K562 (cell line): ENCODE results near the gene PRKRIP1. TPM values are rescaled to one million over a fixed set of nuclear protein-coding genes. Genes with fewer than 3 reads are reported as not detected.

Experiments used
- ATAC-seq: fragments of 200-7000 bp; cut with Tn5 transposase; 3 replicates; pipeline ENCODE4 v1.9.1; 2020; ENCODE audit warnings: moderate library complexity
- BruUV-seq: library from RNA; stranded (reverse); fragments of 400-500 nt; replicated peaks from 2 replicates; lab custom pipeline; 2021; lab: Mats Ljungman, UMichigan
- CTCF ChIA-PET: fragments of 300-600 bp; formaldehyde crosslinking; extraction: SDS; loops from one replicate; lab custom pipeline; 2021; ENCODE audit warnings: low intra/inter-chr PET ratio; lab: Yijun Ruan, JAX
- POLR2A ChIA-PET: fragments of 300-600, 350-650 bp; sonication (Branson Sonifier 250); formaldehyde crosslinking; extraction: SDS; loops from one replicate; lab custom pipeline; 2021; ENCODE audit warnings: antibody characterized with exemption, inconsistent platforms; lab: Yijun Ruan, JAX
- DNase-seq, 4 experiments: peaks; one replicate each; pipeline versions ENCODE4 v3.0.0 to v3.0.0-alpha.2; 2011 to 2018; ENCODE audit warnings: low spot score in 3 of 4, mixed read lengths in 3 of 4; ENCODE audit errors: extremely low read depth in 1 of 4
- FAIRE-seq: peaks from 2 replicates; lab custom pipeline; 2011; peaks lifted over from hg19 to GRCh38; lab: Jason Lieb, UNC
- H2AFZ ChIP-seq: 2 replicates; pipeline ENCODE4 v1.6.0; 2011; ENCODE audit warnings: low read depth, low read length, control low read depth, inconsistent platforms
- H3K27ac ChIP-seq: fragments of 200-600 bp; 3 replicates; pipeline ENCODE4 v1.8.0; 2011; ENCODE audit warnings: low read depth, mild to moderate bottlenecking, control low read depth, inconsistent platforms, low read length, moderate library complexity, mixed read lengths; ENCODE audit errors: extremely low read depth
- H3K27me3 ChIP-seq, 2 experiments: fragments of 300-600 bp in 1 of 2; 2 replicates in 1 of 2; 3 replicates in 1 of 2; pipeline versions ENCODE4 v1.6.0 to v1.8.0; 2011; ENCODE audit warnings: inconsistent platforms in 2 of 2, low read length in 2 of 2, mild to moderate bottlenecking in 1 of 2, mixed read lengths in 1 of 2, moderate library complexity in 1 of 2; ENCODE audit not compliant: control insufficient read depth in 2 of 2, insufficient read depth in 2 of 2
- H3K36me3 ChIP-seq: fragments of 300-600 bp; 3 replicates; pipeline ENCODE4 v1.8.0; 2011; ENCODE audit warnings: mild to moderate bottlenecking, low read length, inconsistent platforms; ENCODE audit not compliant: control insufficient read depth, insufficient read depth
- H3K4me1 ChIP-seq, 2 experiments: fragments of 200-600 bp in 1 of 2; replicated peaks in 1 of 2; 2 replicates in 1 of 2; 3 replicates in 1 of 2; pipeline versions ENCODE4 v1.5.1 to v1.8.0; 2011; ENCODE audit warnings: inconsistent platforms in 2 of 2, low read length in 2 of 2, mild to moderate bottlenecking in 1 of 2, mixed read lengths in 1 of 2, moderate library complexity in 1 of 2; ENCODE audit not compliant: control insufficient read depth in 2 of 2, insufficient read depth in 2 of 2
- H3K4me2 ChIP-seq: 2 replicates; pipeline ENCODE4 v1.6.1; 2011; ENCODE audit warnings: low read length, control low read depth, inconsistent platforms, mixed read lengths; ENCODE audit not compliant: insufficient read depth
- H3K4me3 ChIP-seq: fragments of 200-600 bp; sonication (generic), shearing (Covaris generic); 2 replicates; pipeline ENCODE4 v1.5.1; 2016; ENCODE audit warnings: control low read depth, inconsistent platforms
- H3K79me2 ChIP-seq: fragments of 200-600 bp; 3 replicates; pipeline ENCODE4 v1.8.0; 2011; ENCODE audit warnings: low read length, inconsistent platforms; ENCODE audit not compliant: control insufficient read depth, insufficient read depth
- H3K9ac ChIP-seq, 2 experiments: 2 replicates each; pipeline versions ENCODE4 v1.6.0 to v1.6.1; 2011; ENCODE audit warnings: low read depth in 2 of 2, low read length in 2 of 2, control low read depth in 1 of 2, inconsistent platforms in 1 of 2, mild to moderate bottlenecking in 1 of 2, mixed read lengths in 1 of 2; ENCODE audit not compliant: insufficient read depth in 1 of 2
- H3K9me1 ChIP-seq: one replicate; pipeline ENCODE4 v1.6.0; 2011; ENCODE audit warnings: inconsistent platforms, mild to moderate bottlenecking, low read length, moderate library complexity; ENCODE audit not compliant: control insufficient read depth, insufficient read depth
- H3K9me3 ChIP-seq: replicated peaks from 2 replicates; pipeline ENCODE4 v1.5.1; 2011; ENCODE audit warnings: low read depth, low read length, inconsistent platforms; ENCODE audit not compliant: control insufficient read depth, insufficient read depth
- H4K20me1 ChIP-seq: replicated peaks from 2 replicates; pipeline ENCODE4 v1.6.1; 2011; ENCODE audit warnings: low read length, inconsistent platforms, mixed read lengths; ENCODE audit not compliant: control insufficient read depth, insufficient read depth
- CAMTA2 ChIP-seq: fragments of 250-450 bp; sonication (Bioruptor Pico); conservative IDR thresholded peaks from 2 replicates; pipeline ENCODE4 v1.5.1; 2022
- EZH2 ChIP-seq: IDR thresholded peaks from 2 replicates; pipeline ENCODE4 v1.6.1; 2012; ENCODE audit warnings: low read depth, mild to moderate bottlenecking, inconsistent platforms, low read length, borderline replicate concordance
- FOXP4 ChIP-seq: sonication (generic); formaldehyde crosslinking; IDR thresholded peaks from 2 replicates; pipeline ENCODE4 v1.8.0; 2022; ENCODE audit warnings: mild to moderate bottlenecking, missing genetic modification reagents, borderline replicate concordance
- HDAC2 ChIP-seq: fragments of 450-650 bp; IDR thresholded peaks from 2 replicates; pipeline ENCODE4 v1.6.1; 2016; ENCODE audit warnings: mild to moderate bottlenecking
- ID3 ChIP-seq, 2 experiments: fragments of 250-450 bp in 1 of 2; fragments of 450-650 bp in 1 of 2; sonication (Bioruptor Pico) in 1 of 2; IDR thresholded peaks; 2 replicates each; pipeline versions ENCODE4 v1.6.1 to v1.8.0; 2016 to 2021; ENCODE audit warnings: mild to moderate bottlenecking in 2 of 2, moderate library complexity in 2 of 2, missing compliant biosample characterization in 1 of 2, missing genetic modification characterization in 1 of 2
- KAT2B ChIP-seq: IDR thresholded peaks from one replicate; pipeline ENCODE4 v1.6.1; 2012; ENCODE audit warnings: low read depth, mild to moderate bottlenecking, control low read depth, inconsistent platforms, low read length, moderate library complexity
- KDM2B ChIP-seq: fragments of 250-450 bp; sonication (Bioruptor Pico); IDR thresholded peaks from 2 replicates; pipeline ENCODE4 v1.8.0; 2021; ENCODE audit warnings: mild to moderate bottlenecking, moderate library complexity
- NFE2L1 ChIP-seq: fragments of 450-650 bp; IDR thresholded peaks from 2 replicates; pipeline ENCODE4 v1.6.1; 2016; ENCODE audit warnings: missing genetic modification characterization, low read depth, mild to moderate bottlenecking, missing compliant biosample characterization, moderate library complexity, borderline replicate concordance
- NR4A1 ChIP-seq, 2 experiments: fragments of 250-450 bp in 1 of 2; fragments of 450-650 bp in 1 of 2; sonication (Bioruptor Pico) in 1 of 2; IDR thresholded peaks; 2 replicates each; pipeline versions ENCODE4 v1.4.0 to v1.6.1; 2016 to 2020; ENCODE audit warnings: mild to moderate bottlenecking in 2 of 2, missing compliant biosample characterization in 1 of 2, missing genetic modification characterization in 1 of 2, moderate library complexity in 1 of 2
- SMARCA5 ChIP-seq: fragments of 450-650 bp; IDR thresholded peaks from 2 replicates; pipeline ENCODE4 v1.6.1; 2016
- SRSF7 ChIP-seq: fragments of 200-400 bp; formaldehyde crosslinking; optimal IDR thresholded peaks from 2 replicates; pipeline ENCODE3; 2017; ENCODE audit warnings: mild to moderate bottlenecking, low read depth, low read length
- TAF7 ChIP-seq: fragments of 450-650 bp; IDR thresholded peaks from 2 replicates; pipeline ENCODE4 v1.6.1; 2016; ENCODE audit warnings: missing genetic modification characterization, missing compliant biosample characterization
- ZBED1 ChIP-seq: IDR thresholded peaks from 2 replicates; pipeline ENCODE4 v1.6.1; 2014
- ZNF584 ChIP-seq: fragments of 200-800 bp; sonication (Bioruptor generic); IDR thresholded peaks from 2 replicates; pipeline ENCODE4 v1.6.1; 2016; ENCODE audit warnings: low read depth, mild to moderate bottlenecking, missing genetic modification characterization, missing compliant biosample characterization
- ZNF589 ChIP-seq: fragments of 200-800 bp; sonication (Bioruptor generic); IDR thresholded peaks from 2 replicates; pipeline ENCODE4 v1.6.1; 2016; ENCODE audit warnings: low read depth, missing genetic modification characterization, missing compliant biosample characterization
- WGBS: fragments of 100-300 bp; shearing (Covaris generic); methylation state at CpG from one replicate; pipeline ENCODE4 v1.1.6; 2016; ENCODE audit warnings: low coverage, mixed read lengths; ENCODE audit not compliant: insufficient coverage; ENCODE audit errors: missing lambda C conversion rate; 5-methylcytosine and 5-hydroxymethylcytosine counted together
- in situ Hi-C: fragments of 300-500 bp; cut with MboI; formaldehyde crosslinking; loops from 4 replicates; pipeline ENCODE4 v1.15.0; 2018; ENCODE audit warnings: inconsistent platforms, mixed read lengths
- intact Hi-C: fragments of 100-400 bp; cut with micrococcal nuclease; formaldehyde crosslinking; loops from 2 replicates; pipeline ENCODE4 v1.14.2; 2022
- polyA plus RNA-seq, 8 experiments: library from polyadenylated mRNA; depleted of rRNA in 4 of 8; stranded (reverse) in 5 of 8; unstranded in 3 of 8; fragments of >200 nt; fragmentation: Nextera tagmentation in 2 of 8; fragmentation: Illumina TruSeq in 1 of 8; extraction: Ambion mirVana in 2 of 8; extraction: Trizol in 1 of 8; gene quantifications; 2 replicates each; pipeline versions ENCODE4 v1.2.1 to v1.2.3, GENCODE V29; 2011 to 2014; ENCODE audit warnings: inconsistent platforms in 1 of 8, missing spikeins in 1 of 8
- total RNA-seq, 7 experiments: library from RNA; depleted of rRNA in 6 of 7; stranded (reverse); fragments of >200 nt in 6 of 7; fragmentation: Illumina TruSeq in 2 of 7; extraction: Trizol in 2 of 7; gene quantifications; 2 replicates each; pipeline versions ENCODE4 v1.2.1 to v1.2.3, GENCODE V29; 2011 to 2021; ENCODE audit warnings: low replicate concordance in 1 of 7
- TF ChIP-seq, protein P1 (sequence below), 2 experiments: fragments of 200-800 bp in 1 of 2; sonication (Bioruptor generic) in 1 of 2; sonication (generic) in 1 of 2; formaldehyde crosslinking in 1 of 2; IDR thresholded peaks in 1 of 2; conservative IDR thresholded peaks in 1 of 2; 2 replicates each; pipeline versions ENCODE4 v1.5.0 to v1.6.1; 2016 to 2020; ENCODE audit warnings: missing compliant biosample characterization in 1 of 2, missing genetic modification characterization in 1 of 2, missing genetic modification reagents in 1 of 2
- TF ChIP-seq, protein P2 (sequence below): fragments of 250-450 bp; sonication (Bioruptor Pico); IDR thresholded peaks from 2 replicates; pipeline ENCODE4 v1.8.0; 2022; ENCODE audit warnings: inconsistent platforms, mild to moderate bottlenecking, moderate library complexity, borderline replicate concordance

The PRKRIP1 gene
- total and polyA plus RNA-seq, 9 of the 15 experiments (the other 6 are each of a cell fraction or from before 2014, with no cell fraction given) = 14.9 to 52.1 (median 19.8) TPM

- no peak for DNase-seq
- H3K27ac ChIP-seq = no peak overlapping the region
- no peak overlapping the region for H3K4me3 ChIP-seq
- POLR2A ChIA-PET = no interaction called here
- CTCF ChIA-PET = interaction anchor here (0.6 to 4.1 kb wide), 6 partner anchors 110 to 1026 kb away, joined by 3 to 33 read pairs (median 4); no protein-coding TSS in a partner anchor
- no peaks in the 10 kb centered on the region for H3K4me1 ChIP-seq
- no peaks in the 10 kb centered on the region for H3K79me2 ChIP-seq
- peaks cover 68% of the 10 kb centered on the region; the same call in 2 of the 3 replicates for H3K36me3 ChIP-seq
- H2AFZ ChIP-seq = no peak overlapping the region
- H3K9me3 ChIP-seq = no peaks in the 10 kb centered on the region
- peaks cover 6% of the 10 kb centered on the region for H4K20me1 ChIP-seq
- no peak overlapping the region for H3K9ac ChIP-seq
- H3K9me1 ChIP-seq = no peaks in the 10 kb centered on the region
- 92% methylated on average over 3 of the region's 3 CpGs for WGBS
- ATAC-seq = no peak
- no peak overlapping the region for H3K4me2 ChIP-seq
- FAIRE-seq = no peak
- no peaks in the 10 kb centered on the region for H3K27me3 ChIP-seq
- no TSS peak for BruUV-seq
- in situ Hi-C loops = loop anchor here (5.0 kb wide), 1 partner anchor 108 kb away; no protein-coding TSS in a partner anchor
- intact Hi-C loops = loop anchor here (1.0 to 10.0 kb wide), 3 partner anchors 68 to 845 kb away; no protein-coding TSS in a partner anchor
- TF ChIP-seq, protein P1, sequence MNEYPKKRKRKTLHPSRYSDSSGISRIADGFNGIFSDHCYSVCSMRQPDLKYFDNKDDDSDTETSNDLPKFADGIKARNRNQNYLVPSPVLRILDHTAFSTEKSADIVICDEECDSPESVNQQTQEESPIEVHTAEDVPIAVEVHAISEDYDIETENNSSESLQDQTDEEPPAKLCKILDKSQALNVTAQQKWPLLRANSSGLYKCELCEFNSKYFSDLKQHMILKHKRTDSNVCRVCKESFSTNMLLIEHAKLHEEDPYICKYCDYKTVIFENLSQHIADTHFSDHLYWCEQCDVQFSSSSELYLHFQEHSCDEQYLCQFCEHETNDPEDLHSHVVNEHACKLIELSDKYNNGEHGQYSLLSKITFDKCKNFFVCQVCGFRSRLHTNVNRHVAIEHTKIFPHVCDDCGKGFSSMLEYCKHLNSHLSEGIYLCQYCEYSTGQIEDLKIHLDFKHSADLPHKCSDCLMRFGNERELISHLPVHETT (CRISPR knock-in tag; conservative IDR thresholded peaks at IDR 0.05 in 1 of 2, IDR thresholded peaks at IDR 0.05 in 1 of 2) = no peak
- TF ChIP-seq CAMTA2 (CRISPR knock-in tag) (no peak), ZBED1 (no peak), KAT2B (no peak), SMARCA5 (no peak), NR4A1 (CRISPR knock-in tag; IDR thresholded peaks at IDR 0.05) (no peak), NR4A1 (tag; IDR thresholded peaks at IDR 0.05) (no peak), TAF7 (tag) (no peak), SRSF7 (no peak), KDM2B (CRISPR knock-in tag) (no peak), HDAC2 (no peak), NFE2L1 (no peak), ID3 (CRISPR knock-in tag; IDR thresholded peaks at IDR 0.05) (no peak), ID3 (tag; IDR thresholded peaks at IDR 0.05) (no peak), ZNF584 (CRISPR knock-in tag) (no peak), EZH2 (no peak), ZNF589 (CRISPR knock-in tag) (no peak), FOXP4 (no peak)
- TF ChIP-seq, protein P2, sequence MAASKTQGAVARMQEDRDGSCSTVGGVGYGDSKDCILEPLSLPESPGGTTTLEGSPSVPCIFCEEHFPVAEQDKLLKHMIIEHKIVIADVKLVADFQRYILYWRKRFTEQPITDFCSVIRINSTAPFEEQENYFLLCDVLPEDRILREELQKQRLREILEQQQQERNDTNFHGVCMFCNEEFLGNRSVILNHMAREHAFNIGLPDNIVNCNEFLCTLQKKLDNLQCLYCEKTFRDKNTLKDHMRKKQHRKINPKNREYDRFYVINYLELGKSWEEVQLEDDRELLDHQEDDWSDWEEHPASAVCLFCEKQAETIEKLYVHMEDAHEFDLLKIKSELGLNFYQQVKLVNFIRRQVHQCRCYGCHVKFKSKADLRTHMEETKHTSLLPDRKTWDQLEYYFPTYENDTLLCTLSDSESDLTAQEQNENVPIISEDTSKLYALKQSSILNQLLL (CRISPR knock-in tag) = no peak
These were observed 6.4 kb upstream of the PRKRIP1 start for GRCh38 chr7:102389810-102390209.
